HCT116 (cell line): Measurements from ENCODE around the gene EVA1A.

Experiments used
- CEBPB ChIP-seq: IDR thresholded peaks from 2 replicates; pipeline ENCODE4 v1.6.1; 2012; ENCODE audit warnings: low read depth
- CTCF ChIP-seq, 3 experiments: fragments of 200-600 bp in 1 of 3; sonication (generic) in 1 of 3; IDR thresholded peaks in 2 of 3; conservative IDR thresholded peaks in 1 of 3; 2 replicates each; pipeline ENCODE4 v1.5.1; 2012 to 2017; ENCODE audit warnings: low read depth in 2 of 3, low read length in 2 of 3, antibody characterized with exemption in 1 of 3, borderline replicate concordance in 1 of 3, control low read depth in 1 of 3, mild to moderate bottlenecking in 1 of 3, mixed read lengths in 1 of 3, mixed run types in 1 of 3, moderate library complexity in 1 of 3; ENCODE audit not compliant: insufficient read depth in 1 of 3
- EGR1 ChIP-seq: IDR thresholded peaks from 2 replicates; pipeline ENCODE4 v1.6.1; 2012; ENCODE audit warnings: low read depth
- EZH2 ChIP-seq: fragments of 200-600 bp; sonication (generic); IDR thresholded peaks from 2 replicates; pipeline ENCODE4 v1.6.1; 2017; ENCODE audit warnings: antibody characterized with exemption, mixed run types
- POLR2A ChIP-seq: IDR thresholded peaks from 2 replicates; pipeline ENCODE4 v1.7.0; 2011; ENCODE audit warnings: borderline replicate concordance; ENCODE audit not compliant: insufficient read depth, insufficient read length; ENCODE audit errors: extremely low read depth
- POLR2AphosphoS5 ChIP-seq: IDR thresholded peaks from 2 replicates; pipeline ENCODE4 v1.6.1; 2011; ENCODE audit warnings: mild to moderate bottlenecking, low read depth, low read length, moderate library complexity
- SIN3A ChIP-seq: IDR thresholded peaks from 2 replicates; pipeline ENCODE4 v1.6.1; 2012; ENCODE audit warnings: low read depth
- SRF ChIP-seq: IDR thresholded peaks from 2 replicates; pipeline ENCODE4 v1.6.1; 2012; ENCODE audit warnings: low read depth

- no peak for TF ChIP-seq SIN3A
- TF ChIP-seq POLR2AphosphoS5 = no peak
- no peak for TF ChIP-seq EGR1
- TF ChIP-seq CTCF (IDR thresholded peaks at IDR 0.05 in 2 of 3, conservative IDR thresholded peaks at IDR 0.05 in 1 of 3; ENCODE audit: borderline replicate concordance in 1 of 3, insufficient read depth in 1 of 3, low read depth in 2 of 3, low read length in 2 of 3) = no peak
- no peak for TF ChIP-seq SRF
- no peak for TF ChIP-seq POLR2A
- TF ChIP-seq EZH2 = no peak
- no peak for TF ChIP-seq CEBPB
These were observed 41.9 kb downstream of the EVA1A start for GRCh38 chr2:75518638-75519465.
